GM18870 (cell line): Measurements from ENCODE around the gene BIRC5.

ENCODE experiments used
- ATAC-seq: cut with Tn5 transposase; IDR thresholded peaks from one replicate; pipeline ENCODE4 v1.9.1; 2021; ENCODE audit warnings: moderate library complexity; ENCODE audit not compliant: unreplicated experiment

BIRC5 gene

DNA sequence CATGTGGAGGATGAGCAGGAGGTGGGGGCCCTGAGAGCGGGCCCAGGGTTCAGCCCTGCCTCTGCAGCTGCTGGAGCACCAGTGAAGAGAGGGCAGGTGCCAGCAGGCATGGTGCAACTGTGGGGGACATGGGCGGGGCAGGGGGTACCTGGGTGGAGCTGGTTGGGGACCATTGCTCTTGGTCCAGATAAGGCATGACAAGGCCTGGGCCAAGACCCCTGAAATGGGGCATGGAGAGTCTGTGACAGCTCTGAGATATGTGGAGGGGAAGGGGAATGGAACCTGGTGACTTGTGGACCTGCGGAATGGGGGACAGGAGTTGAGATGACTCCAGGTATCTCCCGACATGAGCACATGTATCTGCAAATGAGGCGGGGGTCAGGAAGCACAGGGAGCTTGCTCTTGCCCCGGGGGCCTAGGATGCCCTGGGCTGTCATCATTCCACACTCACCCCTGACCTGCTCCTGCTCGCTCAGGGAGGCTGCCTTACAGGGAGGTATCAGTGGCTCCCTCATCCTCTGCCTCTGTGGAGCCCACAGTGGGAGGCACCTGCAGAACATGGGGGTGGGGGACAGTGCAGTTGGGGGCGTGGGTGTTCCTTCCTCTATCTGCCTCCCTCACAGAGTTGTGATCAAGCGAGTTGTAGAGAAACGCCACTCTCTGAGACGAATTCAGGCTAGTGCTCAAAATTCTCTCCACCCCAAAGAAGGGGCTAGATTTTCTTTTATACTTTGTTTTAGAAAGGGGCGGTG is 57.5 kb downstream of the BIRC5 start:
- ATAC-seq = no peak

DNA sequence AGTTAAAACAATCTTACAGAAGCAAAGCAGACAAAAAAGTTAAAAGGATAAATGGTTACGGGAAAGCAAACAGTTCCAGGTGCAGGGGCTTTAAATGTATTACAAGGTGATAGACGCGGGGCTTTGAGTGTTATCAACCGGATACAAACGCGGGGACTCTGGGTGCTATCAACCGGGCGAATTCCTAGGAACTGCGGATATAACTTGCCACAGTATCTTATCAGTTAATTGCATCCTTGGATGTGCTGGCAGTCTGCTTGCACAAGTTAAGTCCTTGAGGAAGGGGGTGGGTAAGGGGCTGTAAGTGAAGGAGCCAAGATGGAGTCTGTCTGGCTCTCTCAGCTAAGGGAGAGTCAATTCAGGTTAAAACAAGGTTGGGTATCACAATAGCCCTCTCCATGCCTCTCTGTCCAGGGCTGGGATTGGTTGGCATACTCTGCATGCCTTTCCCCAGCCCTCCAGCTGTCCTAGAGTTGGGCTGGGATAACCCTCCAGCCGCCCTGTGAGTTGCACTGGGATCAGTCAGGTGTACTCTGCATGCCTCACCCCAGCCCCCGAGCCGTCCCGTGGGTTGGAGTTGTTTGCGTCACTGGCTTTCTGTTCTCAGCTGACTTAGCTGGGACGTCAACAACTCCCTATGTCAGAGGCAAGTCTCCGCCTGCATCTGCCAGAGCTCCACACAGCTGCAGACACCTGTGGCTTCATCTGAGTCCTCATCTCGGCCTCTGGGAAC is 58.3 kb downstream of the BIRC5 start:
- ATAC-seq = no peak

DNA sequence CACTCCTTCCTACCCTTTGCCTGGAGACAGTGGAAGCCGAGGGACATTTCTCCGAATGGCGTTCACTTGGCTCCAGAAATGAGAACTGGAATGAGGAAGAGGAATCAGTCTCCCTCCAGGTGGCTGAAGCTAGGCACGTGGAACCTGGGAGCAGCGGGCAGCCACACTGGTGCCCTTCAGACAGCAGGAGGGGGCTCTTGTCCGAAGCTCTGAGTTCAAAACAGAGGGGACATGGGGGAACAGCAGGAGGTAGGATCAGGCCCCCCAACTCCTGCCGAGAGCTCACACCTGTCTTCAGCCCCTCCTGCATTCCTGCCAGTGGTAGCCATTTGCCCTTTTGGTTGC is 58.8 kb downstream of the BIRC5 start:
- no peak for ATAC-seq

DNA sequence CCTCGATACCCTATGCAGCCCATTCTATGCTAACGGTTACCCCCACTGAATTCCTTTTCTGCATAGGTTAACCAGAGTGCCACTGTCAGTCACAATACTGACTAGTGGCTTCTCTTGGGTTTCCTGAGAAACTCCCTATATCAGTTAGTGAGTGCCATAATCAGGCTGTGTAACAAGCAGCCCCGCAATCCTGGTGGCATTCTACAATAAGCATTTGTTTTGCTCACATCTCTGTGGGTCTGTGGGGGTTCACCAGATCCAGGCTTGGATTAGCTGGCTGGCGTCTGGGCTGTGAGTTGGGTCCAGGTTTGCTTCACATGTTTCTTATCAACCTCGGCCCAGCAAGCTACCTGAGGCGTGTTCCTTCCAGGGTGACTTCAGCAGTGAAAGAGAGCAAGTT is 59.8 kb downstream of the BIRC5 start:
- no peak for ATAC-seq
